Stimulated activated CD4-positive, alpha-beta T cell treated with anti-CD3 and anti-CD28 coated beads, Interleukin-4, amount 100 ng/mL, for 24 hours (primary cell): ENCODE measurements around the gene CDH15.
"Not testable (repeated sequence)": the region's sequence is repeated elsewhere in the genome, so short reads cannot be mapped to it uniquely, and the experiment has no call there.

Experiments
- DNase-seq: peaks from one replicate; pipeline ENCODE4 v3.0.0-alpha.2; 2020

Gene CDH15

GRCh38 chr16:89188471-89189357, 17.2 kb downstream of the CDH15 start:
- not testable (repeated sequence) for DNase-seq

- DNase-seq = no peak
These were observed 17.9 kb downstream of the CDH15 start for GRCh38 chr16:89189358-89190025.

GRCh38 chr16:89190150-89190958, 18.8 kb downstream of the CDH15 start:
- no peak for DNase-seq

- DNase-seq = no peak
These were observed 19.7 kb downstream of the CDH15 start for GRCh38 chr16:89191033-89191900.

GRCh38 chr16:89191901-89192185, 20.3 kb downstream of the CDH15 start:
- no peak for DNase-seq

GRCh38 chr16:89192186-89192955, 20.8 kb downstream of the CDH15 start:
- peak; percentile 40 for DNase-seq

- DNase-seq = peak; percentile 59
These were observed 21.5 kb downstream of the CDH15 start for GRCh38 chr16:89192956-89193575.

- DNase-seq = no peak
These were observed 22.2 kb downstream of the CDH15 start for GRCh38 chr16:89193576-89194293.

- DNase-seq = no peak
These were observed 23.1 kb downstream of the CDH15 start for GRCh38 chr16:89194340-89195311.

- no peak for DNase-seq
These were observed 24.1 kb downstream of the CDH15 start for GRCh38 chr16:89195521-89196171.

- no peak for DNase-seq
These were observed 25.6 kb downstream of the CDH15 start for GRCh38 chr16:89197033-89197632.

- no peak for DNase-seq
These were observed 26.3 kb downstream of the CDH15 start for GRCh38 chr16:89197633-89198416.

- no peak for DNase-seq
These were observed 27.1 kb downstream of the CDH15 start for GRCh38 chr16:89198417-89199240.

- DNase-seq = no peak
These were observed 27.9 kb downstream of the CDH15 start for GRCh38 chr16:89199241-89200123.

- DNase-seq = peak; percentile 37
These were observed 28.7 kb downstream of the CDH15 start, which contains the start of gene SLC22A31 for GRCh38 chr16:89200124-89200849. TSS of gene SLC22A31 (minus strand) at chr16:89200537. CDS start at chr16:89200501, 36 bp downstream.
